ENCODE results near the gene PREX1.
"Not testable (repeated sequence)": the region's sequence is repeated elsewhere in the genome, so short reads cannot be mapped to it uniquely, and the experiment has no call there.

Gene PREX1

DNA sequence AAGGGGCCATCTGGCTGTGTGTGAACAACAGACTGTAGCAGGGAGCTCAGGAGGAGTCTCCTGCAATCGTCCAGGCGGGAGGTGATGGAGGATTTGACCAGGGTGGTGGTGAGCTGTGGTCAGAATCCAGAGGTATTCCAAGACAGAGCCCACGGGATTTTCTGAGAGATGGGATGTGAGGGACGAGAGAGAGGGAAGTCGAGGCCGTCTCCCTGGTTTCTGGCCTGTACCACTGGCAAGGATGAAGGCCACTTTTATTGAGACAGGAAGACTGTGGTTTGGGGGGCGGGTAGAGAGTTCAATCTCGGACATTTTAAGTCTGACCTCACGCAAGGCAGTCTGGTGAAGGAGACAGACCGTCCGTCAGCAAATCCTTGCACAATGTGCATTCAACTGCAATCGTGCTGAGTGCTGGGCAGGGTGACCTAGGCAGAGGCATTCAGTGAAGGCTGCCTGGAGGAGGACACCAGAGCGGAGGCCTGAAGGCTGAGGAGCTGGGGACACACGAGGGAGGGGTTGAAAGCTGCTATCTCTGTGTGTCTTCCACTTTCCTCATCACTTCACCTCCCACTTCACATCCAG, 53.9 kb downstream of the PREX1 start:
- peak; percentile 58 for DNase-seq (ENCODE audit: low spot score)

DNA sequence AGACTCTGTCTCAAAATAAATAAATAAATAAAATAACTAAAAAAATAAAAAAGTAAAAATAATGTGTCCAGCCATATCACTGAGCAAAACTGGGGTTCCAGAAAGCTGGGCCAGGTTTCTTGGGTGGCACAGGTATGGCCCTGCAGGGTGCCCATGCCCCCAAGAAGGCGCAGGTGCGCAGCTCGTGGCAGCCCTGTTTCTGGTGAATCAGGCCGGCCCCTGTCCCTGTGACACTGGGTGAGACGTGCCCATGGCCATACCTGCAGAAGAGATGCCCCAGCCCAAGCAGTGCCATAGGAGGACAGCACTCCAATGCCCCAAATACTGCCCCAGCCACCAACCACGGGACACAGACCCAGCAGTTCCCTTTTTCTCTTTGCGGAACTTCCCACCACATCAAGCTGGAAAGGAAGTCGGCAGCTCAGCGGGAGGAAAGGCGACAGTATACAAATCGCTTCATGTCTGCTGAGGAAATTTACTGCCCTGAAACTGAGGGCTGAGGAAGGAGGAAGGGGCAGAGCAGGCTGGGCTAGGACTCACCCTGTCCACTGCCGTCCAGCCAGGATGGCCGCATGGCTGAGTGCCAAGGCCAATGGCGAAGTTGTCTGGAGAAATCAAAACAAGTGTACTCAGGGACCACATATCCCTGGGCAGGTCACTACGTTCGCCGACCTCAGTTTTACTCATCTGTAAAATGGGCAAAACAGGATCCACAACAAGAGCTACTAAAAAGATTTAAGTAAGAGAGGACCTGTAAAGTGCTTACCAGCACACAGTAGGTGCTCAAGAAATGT, 55.4 kb downstream of the PREX1 start:
- peak; percentile 83 for DNase-seq (ENCODE audit: low spot score)

DNA sequence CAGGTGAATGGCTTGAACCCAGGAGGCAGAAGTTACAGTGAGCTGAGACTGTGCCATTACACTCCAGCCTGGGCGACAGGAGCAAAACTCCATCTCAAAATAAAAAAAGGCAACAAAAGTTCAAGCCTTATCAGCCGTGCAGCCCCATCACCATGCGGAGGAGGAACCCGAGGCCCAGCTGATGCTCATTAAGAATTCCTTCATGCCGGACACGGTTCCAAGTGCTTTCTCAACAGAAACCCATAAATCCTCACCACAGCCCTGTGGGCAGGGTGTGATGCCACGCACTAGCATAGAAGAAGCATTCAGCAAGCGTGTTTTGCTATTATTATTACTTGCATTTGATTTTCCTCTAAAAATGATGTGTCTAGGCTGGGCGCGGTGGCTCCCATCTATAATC, 56.3 kb downstream of the PREX1 start:
- no peak for DNase-seq (ENCODE audit: low spot score)

DNA sequence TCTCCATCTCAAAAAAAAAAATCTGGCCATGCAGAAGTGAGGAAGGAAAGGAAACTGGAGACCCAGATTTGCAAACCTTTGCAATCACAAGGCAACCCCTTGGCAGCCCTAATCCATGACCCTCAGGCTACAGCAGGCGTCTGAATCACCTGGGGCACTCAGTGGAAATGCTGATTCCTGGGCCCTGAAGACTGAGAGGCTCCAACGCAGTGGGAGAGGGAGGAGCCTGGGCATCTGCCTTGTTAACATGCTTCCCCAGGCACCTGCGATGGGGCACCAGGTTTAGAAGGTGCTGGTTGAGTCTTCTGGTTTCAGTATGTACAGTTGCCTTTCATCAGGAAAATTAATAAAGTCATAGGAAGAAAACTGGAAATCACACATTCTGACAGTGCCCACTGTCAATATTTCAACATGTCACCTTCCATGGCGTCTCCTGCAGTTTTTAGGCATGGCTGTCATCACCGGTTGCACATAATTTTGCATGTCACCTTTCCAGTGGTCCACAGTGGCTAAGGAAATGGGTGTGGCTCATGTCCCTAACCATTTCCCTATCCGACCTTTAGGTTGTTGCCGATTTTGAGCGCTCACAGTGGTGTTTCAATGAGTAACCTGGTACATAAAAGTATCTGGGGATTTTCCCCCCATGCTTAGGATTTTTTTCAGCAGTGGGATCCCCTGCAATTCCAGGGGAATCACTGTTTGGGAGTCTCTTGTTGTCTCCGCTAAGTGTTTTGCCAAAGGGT, 56.9 kb downstream of the PREX1 start:
- DNase-seq (ENCODE audit: low spot score), result no peak

DNA sequence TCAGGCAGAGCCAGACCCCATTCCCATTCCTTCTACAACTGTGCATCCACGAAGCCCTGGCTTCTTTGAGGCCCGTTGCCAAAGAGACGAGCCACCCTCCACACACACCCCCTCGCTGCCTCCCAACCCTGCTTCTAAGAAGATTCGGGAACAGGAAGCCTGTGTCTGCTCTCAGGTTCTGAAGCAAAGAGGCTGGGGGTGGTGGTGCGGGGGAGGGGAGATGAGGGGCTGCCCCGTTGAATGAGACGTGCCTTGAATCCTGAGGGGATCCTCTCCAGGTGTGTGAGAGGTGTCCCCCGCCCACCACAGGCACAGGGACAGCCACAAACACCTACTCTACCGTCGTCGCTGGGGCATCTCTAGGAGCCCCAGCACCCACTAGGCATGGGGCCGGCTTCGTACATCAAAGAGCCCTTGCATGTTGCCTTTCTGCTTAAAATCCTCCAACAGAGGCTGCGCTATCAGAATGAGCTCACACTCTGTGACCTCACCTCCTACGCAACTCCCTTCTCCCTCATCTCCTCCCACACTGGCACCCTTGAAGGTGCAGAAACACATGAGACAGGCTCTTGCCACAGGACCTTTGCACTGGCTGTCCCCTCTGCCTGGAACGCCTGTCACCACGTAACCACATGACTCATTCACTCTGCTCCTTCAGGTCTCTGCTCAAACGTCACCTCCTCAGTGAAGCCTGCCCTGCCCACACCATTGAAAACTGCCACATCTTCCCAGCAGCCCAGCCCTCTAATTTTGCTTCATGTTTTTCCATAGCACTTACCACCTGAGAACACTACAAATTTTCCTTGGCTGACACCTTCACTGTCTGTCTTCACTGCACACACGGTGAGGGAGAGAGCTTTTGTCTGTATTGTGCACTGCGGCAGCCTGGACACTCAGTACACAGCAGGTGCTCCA, 58.5 kb downstream of the PREX1 start:
- DNase-seq (ENCODE audit: low spot score), result peak; percentile 70

DNA sequence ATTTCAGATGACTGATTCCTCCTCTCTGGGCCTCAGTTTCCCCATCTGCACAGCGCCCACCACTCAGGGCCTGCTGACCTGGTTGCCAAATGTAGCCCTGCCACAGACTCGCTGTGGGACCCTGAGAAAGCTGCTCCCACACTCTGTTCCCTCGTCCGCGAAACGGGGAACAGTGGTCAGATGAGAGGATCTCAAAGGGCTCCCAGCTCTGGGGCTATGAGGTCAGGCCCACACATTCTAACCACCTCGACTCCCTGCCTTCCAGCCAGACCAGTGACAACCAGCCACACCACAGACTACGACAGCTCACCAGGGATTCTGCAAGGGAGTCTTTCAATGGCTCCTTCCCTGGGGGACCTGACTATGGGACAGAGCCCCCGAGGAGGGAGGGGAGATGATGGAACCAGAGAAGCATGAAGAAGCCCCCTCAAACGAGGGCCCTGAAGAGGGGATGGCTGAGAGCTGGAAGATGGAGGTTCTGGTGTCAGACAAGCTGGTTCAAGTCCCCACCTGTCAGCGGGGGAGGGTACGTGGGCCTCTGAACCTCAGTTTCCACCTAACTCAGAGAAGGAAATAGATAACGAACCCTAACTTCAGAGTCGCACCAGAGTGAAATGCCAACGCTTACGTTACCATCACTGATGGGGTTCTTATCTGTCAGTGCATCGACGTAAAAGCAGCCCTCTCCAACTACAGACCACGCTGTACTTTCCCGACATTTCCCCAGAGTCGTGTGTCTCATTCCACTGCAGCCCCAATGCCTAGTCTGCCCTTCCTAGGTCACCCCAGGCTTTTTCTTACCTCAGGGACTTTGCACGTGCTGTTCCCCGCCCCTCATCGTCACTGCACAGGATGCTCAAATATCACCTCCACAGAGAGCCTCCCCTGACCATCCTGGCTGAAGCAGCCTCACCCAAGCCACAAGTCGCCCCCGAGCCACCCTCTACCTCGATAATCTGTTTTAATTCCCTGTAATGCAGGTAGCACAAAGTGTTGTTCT, 60.5 kb downstream of the PREX1 start:
- no peak for DNase-seq (ENCODE audit: low spot score)

DNA sequence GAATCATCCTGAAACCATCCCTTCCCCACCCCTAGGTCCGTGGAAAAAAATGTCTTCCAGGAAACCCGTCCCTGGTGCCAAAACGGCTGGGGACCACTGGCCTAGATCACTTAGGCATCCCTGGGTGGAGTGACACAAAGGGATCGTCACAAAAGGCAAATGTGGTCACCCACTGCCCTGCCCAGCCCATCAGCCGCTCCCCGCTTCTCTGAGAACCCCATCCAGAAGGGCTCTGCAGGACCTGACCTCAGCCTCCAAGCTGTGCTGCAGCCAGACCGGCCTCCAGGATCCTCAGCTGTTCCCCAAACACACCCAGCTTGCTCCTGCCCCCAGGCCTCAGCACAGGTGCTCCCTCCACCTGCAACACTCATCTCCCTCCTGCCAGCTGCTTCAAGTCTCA, 61.6 kb downstream of the PREX1 start:
- no peak for DNase-seq (ENCODE audit: low spot score)

DNA sequence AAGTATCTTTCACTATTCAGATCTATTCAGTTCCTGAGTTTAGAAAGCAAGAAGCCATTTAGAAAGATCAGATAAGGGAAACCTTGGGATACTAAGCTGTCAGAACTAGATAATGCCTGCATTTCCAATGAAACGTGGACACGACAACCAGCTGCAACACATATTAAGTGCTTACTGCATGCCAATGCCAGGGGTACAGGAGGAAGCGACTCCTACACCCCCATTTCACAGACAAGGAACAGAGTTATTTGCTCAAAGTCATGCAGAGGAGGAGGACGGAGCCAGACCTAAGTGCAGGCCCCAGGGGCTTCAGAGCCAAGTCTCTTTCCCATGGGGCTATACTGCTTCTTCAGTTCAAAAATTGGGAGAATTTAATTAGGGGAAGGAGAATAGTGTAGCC, 62.4 kb downstream of the PREX1 start:
- no peak for DNase-seq (ENCODE audit: low spot score)

DNA sequence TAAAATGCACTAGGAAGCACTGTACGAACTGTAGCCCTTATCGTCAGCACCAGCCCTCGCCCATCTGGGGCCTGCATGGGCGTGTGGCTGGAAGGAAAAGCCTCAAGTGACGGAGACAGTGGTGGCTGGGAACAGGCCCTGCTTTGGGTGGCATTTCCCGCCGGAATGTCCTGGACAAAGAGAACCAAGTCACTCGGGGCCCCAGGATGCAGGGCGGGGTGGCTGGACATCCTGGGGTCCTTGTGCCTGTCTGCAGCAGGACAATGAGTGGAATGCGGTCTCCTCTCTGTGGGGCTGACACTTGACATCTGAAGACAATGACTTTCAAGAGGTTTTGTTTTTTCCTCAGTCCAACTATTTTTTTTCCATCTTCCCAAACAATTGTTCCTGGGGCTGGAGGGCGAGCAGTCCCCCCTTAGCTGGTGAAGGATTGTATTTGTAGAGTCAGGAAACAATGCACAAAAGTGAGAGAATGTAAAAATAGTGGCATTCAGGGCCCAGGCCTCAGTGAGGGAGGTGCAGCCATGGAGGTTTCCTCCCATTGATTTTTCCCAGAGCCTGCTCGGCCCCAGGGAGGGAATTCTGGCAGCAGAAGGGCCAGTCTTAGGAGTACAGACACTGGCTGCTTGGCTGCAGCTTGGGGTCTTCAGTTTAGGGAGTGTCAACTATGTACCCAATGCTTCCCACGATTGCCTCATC, 64.4 kb downstream of the PREX1 start:
- no peak for DNase-seq (ENCODE audit: low spot score)

DNA sequence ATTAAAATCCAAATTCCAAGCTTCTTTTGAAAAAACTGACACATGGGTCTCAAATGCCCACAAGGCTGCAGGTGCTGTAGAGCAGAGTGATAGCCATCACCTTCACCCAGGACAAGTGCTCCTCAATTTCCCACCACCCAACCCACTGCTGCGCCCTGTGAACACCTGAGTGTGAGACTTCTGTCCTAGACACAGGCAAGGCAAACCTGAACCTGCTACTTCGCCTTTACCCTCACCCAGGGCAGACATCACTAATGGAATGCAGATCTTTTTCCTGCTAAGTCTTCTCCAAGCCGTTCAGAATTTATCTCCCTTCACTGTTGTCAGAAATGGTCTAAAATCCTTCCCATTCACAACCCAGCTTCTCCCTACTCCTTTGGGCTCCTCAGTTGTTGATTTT, 65.9 kb downstream of the PREX1 start:
- DNase-seq (ENCODE audit: low spot score), result no peak

DNA sequence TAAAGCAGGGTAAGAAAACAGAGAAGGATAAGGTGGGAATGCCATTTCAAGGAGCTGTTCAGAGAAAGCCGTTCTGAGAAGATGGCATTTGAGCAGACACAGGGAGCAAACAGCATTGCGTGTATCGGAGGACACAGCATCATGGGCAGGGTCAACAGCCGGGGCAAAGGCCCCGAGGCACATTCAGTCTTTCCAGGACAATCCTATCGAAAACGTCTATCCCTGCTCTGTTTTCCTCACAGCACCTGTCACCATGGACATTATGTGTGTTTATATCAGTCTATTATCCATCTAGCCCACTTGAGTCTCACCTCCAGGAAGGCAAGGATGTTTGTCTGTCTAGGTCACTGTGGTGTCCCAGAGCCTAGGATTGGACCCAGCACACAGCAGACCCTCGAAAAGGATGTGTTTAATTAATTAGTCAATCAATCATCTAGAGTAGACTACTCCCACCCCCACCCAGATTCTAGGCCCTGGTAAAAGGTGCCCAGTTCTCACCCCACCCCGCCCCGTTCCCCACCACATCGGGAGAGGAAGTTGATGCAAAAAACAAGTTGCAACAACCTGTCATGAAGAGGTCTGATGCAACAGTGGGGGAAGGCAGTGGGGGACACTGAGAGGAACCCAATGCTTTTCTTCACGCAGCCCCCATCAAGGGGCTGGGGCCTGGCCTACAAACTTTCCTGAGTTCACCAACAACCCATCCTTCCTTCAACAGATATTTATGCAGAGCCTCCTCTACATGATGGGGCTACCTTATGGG, 66.6 kb downstream of the PREX1 start:
- DNase-seq (ENCODE audit: low spot score), result peak; percentile 45

DNA sequence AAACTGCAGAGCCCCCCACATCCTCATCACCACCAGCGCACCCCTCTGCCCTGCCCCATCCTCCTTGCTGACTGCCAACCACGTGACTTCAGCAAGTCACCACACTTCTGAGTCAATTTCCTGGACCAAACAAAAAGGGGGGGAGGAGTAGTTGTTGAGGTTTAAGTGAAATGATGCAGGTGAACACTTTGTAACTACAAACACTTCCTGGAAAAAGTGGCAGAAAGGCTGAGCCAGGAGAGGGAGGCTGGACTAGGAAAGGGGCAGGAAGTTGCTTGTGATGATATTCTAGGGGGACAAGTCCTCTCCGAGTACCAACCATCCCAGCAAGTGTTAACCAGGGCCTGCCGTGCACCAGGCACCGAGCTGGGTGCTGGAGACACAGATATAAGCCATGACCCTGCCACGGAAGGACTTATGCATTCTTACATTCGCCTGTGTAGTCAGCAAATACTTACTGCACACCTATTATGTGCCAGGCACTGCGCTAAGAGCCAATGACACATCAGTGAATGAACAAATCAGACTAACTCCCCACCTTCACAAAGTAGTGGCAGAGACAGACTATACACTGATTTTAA, 67.3 kb downstream of the PREX1 start:
- DNase-seq (ENCODE audit: low spot score), result peak; percentile 47

DNA sequence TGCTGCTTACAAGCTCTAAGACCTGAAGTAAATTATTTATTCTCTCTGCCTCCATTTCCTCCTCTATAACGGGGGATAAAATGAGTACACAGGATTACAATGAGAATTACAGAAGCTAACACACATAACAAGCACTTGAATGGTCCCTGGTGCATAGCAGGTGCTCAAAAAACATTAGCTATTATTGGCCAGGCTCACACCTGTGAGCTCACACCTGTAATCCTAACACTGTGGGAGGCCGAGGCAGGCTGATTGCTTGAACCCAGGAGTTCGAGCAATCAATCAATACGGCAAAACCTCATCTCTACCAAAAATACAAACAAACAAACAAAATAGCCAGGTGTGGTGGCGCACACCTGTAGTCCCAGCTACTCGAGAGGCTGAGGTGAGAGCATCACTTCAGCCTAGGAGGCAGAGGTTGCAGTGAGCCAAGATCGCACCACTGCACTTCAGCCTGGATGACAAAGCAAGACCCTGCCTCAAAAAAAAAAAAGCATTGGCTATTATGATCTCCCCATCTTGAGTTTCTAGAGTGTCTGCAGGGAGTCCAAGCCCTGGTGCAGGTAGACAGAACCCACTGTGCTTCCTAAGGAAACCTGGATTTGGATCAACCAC, 68.1 kb downstream of the PREX1 start:
- DNase-seq (ENCODE audit: low spot score), result no peak

DNA sequence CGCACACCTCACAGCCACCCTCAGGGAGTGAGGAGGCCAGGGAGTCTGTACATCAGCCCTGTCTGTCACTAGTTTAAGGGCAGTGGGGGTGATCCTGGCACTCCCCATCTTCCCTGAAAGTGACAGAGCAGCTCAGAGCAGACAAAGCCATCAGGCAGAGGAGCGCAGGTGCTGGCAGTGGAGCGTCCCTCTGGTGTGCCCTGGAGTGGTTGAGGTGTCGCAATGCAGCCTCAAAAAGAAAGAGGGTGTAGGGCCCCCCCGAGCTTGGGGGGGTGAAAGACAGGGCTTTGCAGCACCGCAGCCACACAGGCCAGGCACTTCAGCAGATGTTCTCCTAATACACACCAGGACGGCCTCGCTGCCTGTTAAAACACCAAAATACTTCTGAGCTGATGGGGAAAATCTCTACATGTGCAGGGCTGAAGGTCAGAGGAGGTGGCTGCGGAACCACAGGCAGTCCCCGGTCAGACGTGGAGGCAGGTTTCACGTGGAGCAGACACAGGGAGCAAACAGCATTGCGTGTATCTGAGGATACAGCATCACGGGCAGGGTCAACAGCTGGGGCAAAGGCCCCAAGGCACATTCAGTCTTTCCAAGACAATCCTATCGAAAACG, 69.5 kb downstream of the PREX1 start:
- DNase-seq (ENCODE audit: low spot score), result no peak

DNA sequence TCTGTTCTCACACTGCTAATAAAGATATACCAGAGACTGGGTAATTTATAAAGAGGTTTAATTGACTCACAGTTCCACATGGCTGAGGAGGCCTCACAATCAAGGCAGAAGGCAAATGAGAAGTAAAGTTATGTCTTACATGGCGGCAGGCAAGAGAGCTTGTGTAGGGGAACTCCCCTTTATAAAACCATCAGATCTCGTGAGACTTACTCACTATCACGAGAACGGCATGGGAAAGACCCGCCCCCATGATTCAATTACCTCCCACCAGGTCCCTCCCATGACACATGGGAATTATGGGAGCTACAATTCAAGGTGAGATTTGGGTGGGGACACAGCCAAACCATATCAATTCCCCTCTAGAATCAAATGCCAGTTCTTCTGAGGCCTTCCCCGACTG, 71.0 kb downstream of the PREX1 start:
- DNase-seq (ENCODE audit: low spot score), result not testable (repeated sequence)

DNA sequence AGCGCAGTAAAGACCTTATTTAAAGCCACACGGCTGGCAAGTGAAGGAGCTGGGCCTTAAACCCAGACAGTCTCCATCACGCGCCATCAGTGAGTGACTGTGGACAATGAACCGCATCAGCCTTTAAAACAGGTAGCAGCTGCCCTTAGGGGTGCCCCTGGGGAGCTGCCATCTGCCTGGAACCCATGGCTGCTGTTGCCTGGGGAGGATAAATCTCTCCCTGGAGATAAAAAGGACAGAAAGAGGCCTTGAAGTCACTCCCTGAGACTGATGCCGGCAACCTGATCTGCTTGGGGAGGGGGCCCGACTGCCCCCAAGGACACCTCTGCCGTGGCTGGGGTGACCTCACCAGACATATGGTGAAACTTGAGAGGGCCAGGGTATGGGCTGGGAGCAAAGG, 73.5 kb downstream of the PREX1 start:
- DNase-seq (ENCODE audit: low spot score), result no peak

DNA sequence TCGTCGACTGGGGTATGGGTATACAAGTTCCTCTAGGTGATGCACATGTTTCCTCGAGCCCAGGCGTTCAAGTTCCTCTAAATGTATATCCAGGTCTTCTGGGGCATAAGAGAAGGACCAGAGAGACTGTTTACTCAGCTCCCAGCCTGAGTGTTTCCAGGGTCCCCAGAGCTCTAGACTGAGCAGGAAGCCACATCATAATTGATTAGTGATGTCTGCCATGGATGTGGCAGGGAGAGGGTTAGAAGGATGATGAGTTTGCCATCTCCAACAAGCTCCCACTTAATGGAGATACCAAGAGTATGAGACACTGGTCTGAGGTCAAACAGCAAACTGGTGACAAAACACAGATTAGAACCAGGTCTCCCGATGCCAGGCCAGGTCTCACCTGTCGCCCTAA, 74.8 kb downstream of the PREX1 start:
- DNase-seq (ENCODE audit: low spot score), result no peak

DNA sequence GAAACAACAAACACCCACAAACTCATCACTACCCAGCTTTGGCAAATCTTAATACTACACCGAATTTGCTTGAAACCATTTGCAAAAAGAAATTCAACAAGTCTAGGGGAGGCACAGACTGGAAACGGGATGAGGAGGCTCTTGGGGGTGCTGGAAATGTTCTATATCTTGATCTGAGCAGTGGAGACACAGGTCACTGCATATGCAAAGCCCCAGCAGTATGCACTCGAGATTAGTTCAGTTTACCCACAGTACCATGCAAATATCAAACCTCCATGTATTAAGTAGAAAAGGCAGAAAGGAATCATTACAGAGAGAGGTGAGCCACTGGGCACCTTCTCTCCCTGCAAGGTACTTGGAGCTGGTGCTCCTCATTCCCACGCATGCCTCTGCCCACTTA, 75.9 kb downstream of the PREX1 start:
- DNase-seq (ENCODE audit: low spot score), result no peak
